Measurements from ENCODE around the gene STRA8.

The STRA8 gene

GRCh38 chr7:135199439-135199838 is 34.2 kb upstream of the STRA8 start:
- DNase-seq (ENCODE audit: low read depth): no peak
- no peak for TF ChIP-seq MYC (IDR thresholded peaks at IDR 0.05; ENCODE audit: low read depth, low read length)
- no peak for TF ChIP-seq CTCF (IDR thresholded peaks at IDR 0.05; ENCODE audit: low read depth, low read length)
- TF ChIP-seq POLR2A (IDR thresholded peaks at IDR 0.05; ENCODE audit: extremely low read depth, insufficient read length): no peak
- TF ChIP-seq MAX (IDR thresholded peaks at IDR 0.05; ENCODE audit: low read depth, low read length): no peak
- H3K4me3 ChIP-seq (ENCODE audit: low read depth, low read length): no peak overlapping the region

GRCh38 chr7:135200821-135201331 is 32.8 kb upstream of the STRA8 start:
- no peak for TF ChIP-seq CTCF (IDR thresholded peaks at IDR 0.05; ENCODE audit: low read depth, low read length)
- DNase-seq (ENCODE audit: low read depth): no peak

GRCh38 chr7:135201350-135201749 is 32.3 kb upstream of the STRA8 start:
- H3K4me3 ChIP-seq (ENCODE audit: low read depth, low read length): no peak overlapping the region
- TF ChIP-seq CTCF (IDR thresholded peaks at IDR 0.05; ENCODE audit: low read depth, low read length) (no peak), POLR2A (IDR thresholded peaks at IDR 0.05; ENCODE audit: extremely low read depth, insufficient read length) (no peak), MAX (IDR thresholded peaks at IDR 0.05; ENCODE audit: low read depth, low read length) (no peak), MYC (IDR thresholded peaks at IDR 0.05; ENCODE audit: low read depth, low read length) (no peak)
- DNase-seq (ENCODE audit: low read depth): no peak

More at GRCh38 chr7:135200821-135201331, 32.8 kb upstream of the STRA8 start:
- no peak overlapping the region for H3K4me3 ChIP-seq (ENCODE audit: low read depth, low read length)

GRCh38 chr7:135204341-135204749 is 29.3 kb upstream of the STRA8 start:
- DNase-seq (ENCODE audit: low read depth): no peak
- TF ChIP-seq MAX (IDR thresholded peaks at IDR 0.05; ENCODE audit: low read depth, low read length) (no peak), POLR2A (IDR thresholded peaks at IDR 0.05; ENCODE audit: extremely low read depth, insufficient read length) (no peak), CTCF (IDR thresholded peaks at IDR 0.05; ENCODE audit: low read depth, low read length) (no peak), MYC (IDR thresholded peaks at IDR 0.05; ENCODE audit: low read depth, low read length) (no peak)
- no peak overlapping the region for H3K4me3 ChIP-seq (ENCODE audit: low read depth, low read length)

- no peak for DNase-seq (ENCODE audit: low read depth)
- H3K4me3 ChIP-seq (ENCODE audit: low read depth, low read length): no peak overlapping the region
- TF ChIP-seq MYC (IDR thresholded peaks at IDR 0.05; ENCODE audit: low read depth, low read length) (no peak), MAX (IDR thresholded peaks at IDR 0.05; ENCODE audit: low read depth, low read length) (no peak), POLR2A (IDR thresholded peaks at IDR 0.05; ENCODE audit: extremely low read depth, insufficient read length) (no peak), CTCF (IDR thresholded peaks at IDR 0.05; ENCODE audit: low read depth, low read length) (no peak)
Measured at GRCh38 chr7:135204876-135205275, 28.8 kb upstream of the STRA8 start.

- no peak for TF ChIP-seq MAX (IDR thresholded peaks at IDR 0.05; ENCODE audit: low read depth, low read length)
- no peak for TF ChIP-seq POLR2A (IDR thresholded peaks at IDR 0.05; ENCODE audit: extremely low read depth, insufficient read length)
- DNase-seq (ENCODE audit: low read depth): no peak
- H3K4me3 ChIP-seq (ENCODE audit: low read depth, low read length): no peak overlapping the region
Measured at GRCh38 chr7:135205850-135206249, 27.8 kb upstream of the STRA8 start.
